SW 1271 (cell line): ENCODE results near the gene PAWR.
"Not testable (repeated sequence)": the region's sequence is repeated elsewhere in the genome, so short reads cannot be mapped to it uniquely, and the experiment has no call there.

Source experiments
- DNase-seq, 2 experiments: peaks; one replicate each; lab custom pipeline; 2025; lab: John Stamatoyannopoulos, UW

The PAWR gene

DNA sequence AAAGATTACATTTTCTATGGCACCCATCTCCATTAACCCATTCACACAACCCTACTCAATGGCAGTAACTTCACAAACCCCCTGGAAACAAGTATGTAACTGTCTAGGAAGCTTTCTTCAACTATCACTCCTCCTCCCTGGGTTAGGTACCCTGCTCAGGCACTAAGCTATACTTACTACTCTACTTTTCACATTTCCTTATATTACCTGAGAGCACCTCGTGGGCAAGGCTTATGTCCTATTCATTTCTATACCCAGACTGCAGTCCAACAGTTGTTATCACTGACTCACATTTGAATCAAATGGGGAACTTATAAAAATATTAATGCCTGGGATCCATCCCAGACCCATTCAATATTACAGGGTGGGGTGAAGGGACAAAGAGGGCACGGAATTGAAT, 4.6 kb downstream of the PAWR start:
- peak in 1 of 2 experiments; percentile 14 for DNase-seq

DNA sequence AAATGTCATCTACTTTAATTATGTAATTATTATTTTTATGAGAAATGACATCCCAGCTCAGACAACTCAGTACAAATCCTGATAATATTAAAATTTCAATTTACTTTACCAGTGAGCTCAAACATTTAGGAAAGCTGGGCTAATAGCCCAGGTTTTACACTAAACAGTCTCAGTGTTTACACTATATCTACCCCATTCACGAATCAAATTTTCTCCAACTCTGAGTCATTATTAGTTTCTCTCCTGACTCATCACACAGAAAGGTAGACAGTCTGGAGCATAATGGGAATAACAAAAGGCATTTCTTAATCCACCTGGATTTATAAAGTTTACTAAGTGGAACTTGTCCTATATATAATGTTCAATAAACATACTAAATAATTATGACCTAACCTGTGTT, 5.7 kb downstream of the PAWR start:
- peak in 1 of 2 experiments; percentile 31 for DNase-seq

DNA sequence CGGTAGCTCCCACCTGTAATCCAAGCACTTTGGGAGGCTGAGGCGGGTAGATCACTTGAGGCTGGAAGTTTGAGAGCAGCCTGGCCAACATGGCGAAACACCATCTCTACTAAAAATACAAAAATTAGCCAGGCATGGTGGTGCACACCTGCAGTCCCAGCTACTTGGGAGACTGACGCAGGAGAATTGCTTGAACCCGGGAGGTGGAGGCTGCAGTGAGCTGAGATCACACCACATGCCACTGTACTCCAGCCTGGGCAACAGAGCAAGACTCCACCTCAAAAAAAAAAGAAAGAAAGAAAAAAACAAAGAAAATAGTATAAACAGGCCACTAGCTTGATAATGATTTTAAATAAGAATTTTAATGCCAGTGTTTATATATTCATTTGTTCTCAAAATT, 6.4 kb downstream of the PAWR start:
- DNase-seq = not testable (repeated sequence)

DNA sequence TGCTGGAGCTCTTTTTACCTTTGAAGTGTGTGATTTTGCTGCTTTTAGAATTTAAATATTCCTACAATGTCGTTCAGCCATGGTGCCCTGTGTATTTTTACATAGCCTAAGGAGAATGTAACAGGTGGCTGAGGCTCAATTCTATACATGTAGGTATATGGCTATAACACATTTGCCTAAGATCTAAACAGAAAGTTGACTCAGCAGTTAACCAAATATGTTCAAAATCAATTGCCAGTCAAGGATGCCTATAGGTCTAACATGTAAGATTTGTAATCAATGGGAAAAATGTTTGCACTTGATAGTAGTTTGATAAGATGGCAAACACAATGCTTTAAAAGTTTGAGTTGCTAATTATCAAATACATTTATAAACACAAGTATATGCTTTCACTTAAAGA, 8.2 kb downstream of the PAWR start:
- DNase-seq = no peak

DNA sequence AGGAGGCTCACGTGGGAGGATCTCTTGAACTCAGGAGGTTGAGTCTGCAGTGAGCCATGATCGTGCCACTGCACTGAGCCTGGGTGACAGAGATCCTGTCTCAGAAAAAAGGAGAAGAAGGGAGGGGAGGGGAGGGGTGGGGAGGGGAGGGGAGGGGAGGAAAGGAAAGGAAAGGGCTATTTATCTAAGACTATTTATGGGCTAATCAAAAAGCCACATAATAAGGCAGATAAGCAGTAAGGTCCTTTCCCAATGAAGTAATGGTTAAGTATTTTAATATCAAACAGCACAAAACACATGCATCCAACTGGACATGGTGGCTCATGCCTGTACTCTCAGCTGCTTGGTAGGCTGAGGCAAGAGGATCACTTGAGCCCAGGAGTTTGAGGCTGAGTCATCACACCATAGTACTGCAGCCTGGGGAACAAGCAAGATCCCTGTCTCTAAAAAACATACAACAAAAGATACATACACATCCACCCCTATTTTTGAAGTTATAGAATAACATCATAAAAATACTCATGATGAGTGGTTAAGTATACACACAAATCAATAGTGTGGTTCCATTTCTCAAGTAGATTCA, 9.7 kb downstream of the PAWR start:
- DNase-seq = peak in 1 of 2 experiments; percentile 9

DNA sequence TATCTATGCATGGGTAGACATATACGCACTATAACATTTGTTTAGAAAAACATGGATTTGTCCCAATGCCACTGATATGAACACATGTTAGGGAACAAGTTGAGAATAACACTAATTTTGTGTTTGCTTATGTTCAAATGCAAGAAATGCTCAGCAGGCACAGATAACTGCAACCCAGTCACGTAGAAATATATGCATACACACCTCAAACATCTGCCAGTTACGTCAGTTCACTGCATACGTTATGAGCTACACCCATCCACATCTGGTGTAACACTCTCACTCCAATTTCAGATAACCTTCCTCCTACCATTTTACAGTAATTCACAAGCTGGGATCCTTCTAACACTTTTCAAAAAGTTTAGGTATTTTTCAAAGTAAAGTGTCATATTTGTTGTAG, 10.7 kb downstream of the PAWR start:
- no peak for DNase-seq

DNA sequence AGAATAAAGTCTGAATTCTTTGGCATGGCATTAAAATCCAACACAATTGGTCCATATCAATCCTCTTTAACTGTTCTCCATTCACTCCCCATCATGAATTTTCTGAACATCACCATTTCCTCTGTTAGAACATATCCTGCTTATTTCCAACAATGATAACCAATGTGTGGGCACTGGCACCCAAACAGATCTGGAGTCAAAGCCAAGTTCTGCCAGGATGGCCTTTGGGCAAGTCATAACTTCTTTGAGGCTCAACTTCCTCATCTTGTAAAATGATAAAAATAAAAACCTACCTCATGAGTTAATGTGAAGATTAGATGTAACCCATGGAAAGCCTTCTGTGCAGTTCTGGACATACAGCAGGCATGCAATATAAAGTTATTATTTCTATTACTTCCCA, 12.5 kb downstream of the PAWR start:
- DNase-seq = no peak

DNA sequence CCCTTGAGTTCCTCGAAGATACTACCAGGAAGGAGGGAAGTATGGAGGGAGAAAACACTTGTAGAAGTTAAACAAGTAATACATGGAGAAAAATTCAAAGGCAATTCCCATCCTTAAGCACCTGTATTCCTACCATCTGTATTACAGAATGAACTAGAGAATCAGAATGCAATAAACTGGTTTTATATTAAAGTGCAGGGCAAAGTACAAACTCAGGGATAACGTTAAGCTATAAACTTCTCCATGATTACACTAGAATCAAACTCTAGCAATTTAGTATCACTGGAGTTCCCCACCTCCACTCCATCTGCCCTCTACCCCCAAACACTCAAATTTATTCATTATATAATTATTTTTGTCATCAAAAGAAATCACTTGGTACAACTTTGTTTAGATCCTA, 13.1 kb downstream of the PAWR start:
- DNase-seq = no peak

DNA sequence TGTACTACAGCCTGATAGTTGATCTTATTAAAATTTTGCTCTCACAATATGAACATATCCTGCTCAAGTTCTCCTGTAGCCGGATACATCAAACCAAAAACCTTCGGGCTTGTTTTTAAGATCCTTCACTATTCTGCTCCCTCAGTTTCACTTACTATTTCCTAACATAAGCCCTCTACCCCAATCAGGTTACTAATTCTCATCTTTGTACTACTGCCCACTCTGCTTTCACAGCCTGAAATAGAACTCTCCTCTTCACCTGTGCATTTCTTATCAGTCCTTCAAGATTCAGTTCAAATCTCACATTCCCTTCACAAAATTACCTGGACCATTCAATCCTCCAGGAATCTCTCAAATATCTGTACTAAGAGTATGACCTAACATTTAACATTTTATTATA, 14.2 kb downstream of the PAWR start:
- no peak for DNase-seq

DNA sequence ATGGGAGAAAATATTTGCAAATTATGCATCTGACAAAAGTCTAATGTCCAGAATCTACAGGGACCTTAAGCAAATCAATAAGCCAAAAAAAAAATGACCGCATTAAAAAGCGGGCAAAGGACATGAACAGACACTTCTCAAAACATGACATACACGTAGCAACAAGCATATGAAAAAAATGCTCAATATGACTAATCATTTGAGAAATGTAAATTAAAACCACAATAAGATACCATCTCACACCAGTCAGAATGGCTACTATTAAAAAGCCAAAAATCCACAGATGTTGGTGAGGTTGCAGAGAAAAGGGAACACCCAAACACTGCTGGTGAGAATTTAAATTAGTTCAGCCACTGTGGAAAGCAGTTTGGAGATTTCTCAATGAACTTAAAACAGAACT, 16.1 kb downstream of the PAWR start:
- peak; percentile 21 to 50 for DNase-seq

DNA sequence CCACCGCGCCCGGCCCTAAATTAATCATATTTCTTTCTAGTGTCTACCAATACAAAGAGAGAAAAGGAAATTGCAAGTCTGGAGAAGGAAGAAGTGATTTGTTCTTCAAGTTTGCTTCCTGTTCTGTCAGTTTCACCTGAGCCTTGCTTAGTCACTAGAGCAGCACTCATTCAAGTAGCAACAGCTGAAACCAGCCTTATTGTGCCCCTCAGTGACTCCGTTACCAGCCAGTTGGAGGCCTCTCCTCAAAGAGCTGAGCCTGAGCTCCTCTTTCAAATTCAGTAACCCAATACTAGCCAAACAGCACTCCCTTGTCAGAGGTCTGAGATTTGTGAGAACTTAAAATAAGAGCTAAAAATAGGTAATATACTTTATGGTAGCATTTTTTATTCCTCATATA, 17.4 kb downstream of the PAWR start:
- DNase-seq = no peak

DNA sequence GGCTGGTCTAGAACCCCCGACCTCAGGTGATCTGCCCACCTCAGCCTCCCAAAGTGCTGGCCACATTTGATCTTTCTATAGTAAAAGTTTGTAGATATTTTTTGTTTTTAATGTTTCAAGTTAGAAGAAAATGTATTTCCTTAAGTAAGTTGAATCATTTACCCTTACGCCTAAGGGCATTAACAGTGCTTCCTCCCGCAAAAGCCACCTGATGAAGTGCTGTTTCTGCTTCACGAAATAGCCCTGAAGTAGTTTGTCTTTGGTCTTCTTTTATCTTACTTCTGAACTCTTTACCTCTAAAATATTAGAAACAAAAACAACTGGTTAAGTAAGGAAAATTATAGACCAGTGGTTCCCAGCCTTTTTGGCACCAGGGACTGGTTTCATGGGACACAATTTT, 22.7 kb downstream of the PAWR start:
- DNase-seq = no peak

DNA sequence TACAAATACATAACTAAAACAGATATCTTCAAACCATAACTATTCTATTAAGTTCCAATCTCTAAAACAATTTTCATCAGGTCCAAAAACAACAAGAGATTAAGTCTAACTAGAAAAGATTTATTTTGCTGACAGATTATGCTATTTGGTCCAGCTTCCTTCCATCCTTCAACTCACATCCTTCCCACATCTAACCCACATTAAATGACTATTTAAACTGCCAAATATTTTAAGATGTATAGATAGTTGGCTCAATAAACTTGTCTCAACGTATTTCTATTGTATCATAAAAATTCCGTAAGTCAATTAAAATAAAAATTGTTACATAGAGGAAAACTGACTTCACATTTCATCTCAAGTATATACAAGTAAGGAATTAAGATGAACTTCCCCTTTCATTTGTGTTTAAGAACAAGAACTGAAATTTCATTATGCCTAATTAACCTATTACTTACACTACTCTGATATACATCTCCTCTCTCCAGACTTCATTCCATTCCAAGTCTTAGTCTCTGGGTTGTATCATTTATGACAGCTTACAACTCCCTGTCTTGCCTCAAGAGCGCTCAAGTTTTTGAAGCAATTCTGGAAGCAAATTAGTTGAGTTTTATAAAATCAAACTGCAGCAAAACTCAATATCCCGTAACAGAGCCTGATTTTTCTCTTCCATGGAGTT, 25.4 kb downstream of the PAWR start:
- DNase-seq = no peak

DNA sequence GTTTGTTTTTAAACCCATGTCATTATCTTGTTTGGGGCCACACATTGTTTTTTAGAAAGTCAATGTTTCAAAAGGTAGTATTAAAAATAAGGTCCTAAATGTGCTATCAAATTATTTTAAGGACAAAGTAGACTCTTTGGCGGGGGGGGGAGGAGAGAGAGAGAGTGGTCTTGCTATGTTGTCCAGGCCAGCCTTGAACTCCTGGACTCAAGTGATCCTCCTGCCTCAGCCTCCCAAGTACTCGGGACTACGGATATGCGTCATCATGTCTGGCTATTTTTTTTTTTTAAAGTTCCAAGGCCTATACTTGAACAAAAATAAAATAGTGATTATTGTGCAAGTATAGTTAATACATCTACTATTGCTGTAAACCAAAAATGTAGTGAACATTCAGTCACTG, 26.2 kb downstream of the PAWR start:
- DNase-seq = no peak

DNA sequence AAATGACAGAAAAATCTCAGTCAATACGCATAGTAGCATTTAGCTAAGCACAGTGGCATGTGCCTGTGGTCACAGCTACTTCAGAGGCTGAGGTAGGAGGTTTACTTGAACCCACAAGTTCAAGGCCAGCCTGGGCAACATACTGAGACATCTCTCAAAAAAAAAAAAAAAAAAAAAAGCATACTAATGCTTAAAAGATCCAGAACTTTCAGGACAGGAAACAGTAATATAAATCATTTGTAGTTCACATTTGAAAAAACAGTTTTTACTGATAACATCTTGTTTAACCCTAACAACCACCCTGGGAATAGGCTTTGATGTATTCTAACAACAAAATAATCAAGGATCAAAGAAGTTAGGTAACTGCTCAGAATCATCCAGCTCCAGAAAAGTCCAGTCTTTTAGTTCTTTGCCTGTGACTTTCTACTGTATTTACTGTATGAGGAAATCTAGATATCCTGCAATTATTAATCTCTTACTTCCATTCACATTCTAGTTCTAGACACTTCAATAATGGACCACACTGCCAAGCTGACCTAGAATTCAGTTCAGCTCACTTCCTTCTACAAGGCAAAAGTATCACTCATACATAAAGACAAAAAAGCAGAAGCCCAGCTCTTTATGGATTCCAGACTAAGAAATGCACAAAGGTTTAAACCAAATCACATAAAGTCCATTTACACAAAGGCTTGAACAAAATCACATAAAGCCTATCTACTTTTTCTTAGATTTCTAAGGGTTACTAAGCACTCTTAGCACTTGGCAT, 28.5 kb downstream of the PAWR start:
- no peak for DNase-seq

DNA sequence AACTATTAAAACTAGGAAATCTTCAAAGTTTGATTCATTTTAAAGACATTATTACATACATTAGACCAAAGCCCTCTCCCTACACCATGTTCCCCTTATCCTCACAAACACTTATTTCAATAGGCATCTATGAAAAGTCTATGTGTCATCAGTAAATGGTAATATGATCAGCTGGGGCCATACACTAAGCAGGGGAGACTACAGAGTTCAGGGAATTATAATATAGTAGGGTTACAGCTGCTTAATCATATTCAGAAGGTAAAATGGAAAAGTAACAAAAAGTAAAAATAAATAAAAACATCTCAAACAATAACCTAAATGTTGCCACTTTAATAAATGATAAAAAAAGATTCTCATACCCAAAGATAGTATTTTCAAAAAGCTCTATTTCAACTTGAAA, 29.1 kb downstream of the PAWR start:
- DNase-seq = peak in 1 of 2 experiments; percentile 15

DNA sequence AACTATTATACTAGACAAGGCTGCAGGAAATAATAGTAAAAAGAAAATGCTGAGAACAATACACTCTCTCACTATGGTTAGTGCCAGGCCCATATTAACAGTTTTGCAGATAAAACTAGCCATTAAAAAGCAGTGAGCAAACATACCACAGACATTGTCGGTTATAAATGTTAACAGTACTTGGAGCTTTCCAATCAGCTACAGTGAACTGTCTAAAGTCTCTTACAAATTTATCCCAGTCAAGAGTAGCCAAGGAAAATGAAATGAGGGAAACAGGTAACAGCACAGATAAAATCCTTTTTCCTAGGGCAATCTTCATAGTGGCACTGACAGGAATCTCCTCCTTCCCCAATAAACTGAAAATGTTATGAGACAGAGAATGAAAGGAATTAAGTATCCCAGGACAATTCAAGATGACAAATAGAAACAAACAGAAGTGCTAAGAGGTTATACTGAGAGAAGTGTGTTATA, 30.8 kb downstream of the PAWR start:
- DNase-seq = peak in 1 of 2 experiments; percentile 26

DNA sequence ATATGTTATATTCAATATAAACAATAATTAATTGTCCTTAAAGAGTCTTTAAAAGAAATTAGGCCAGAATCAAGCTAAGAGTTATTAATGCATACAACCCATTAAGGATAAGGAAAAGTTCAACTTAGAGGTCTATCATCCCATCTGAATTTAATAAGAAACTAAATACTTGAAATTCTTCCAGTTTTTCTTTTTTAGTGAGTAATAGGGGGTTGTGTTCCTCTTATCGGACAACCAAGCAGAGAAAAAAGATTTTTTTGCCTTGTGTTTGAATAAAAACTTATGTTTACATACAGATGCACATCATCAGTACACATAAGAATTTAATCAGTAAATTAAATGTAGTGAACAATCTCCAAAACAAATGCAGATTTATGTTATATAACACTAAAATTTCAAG, 32.5 kb downstream of the PAWR start:
- no peak for DNase-seq

DNA sequence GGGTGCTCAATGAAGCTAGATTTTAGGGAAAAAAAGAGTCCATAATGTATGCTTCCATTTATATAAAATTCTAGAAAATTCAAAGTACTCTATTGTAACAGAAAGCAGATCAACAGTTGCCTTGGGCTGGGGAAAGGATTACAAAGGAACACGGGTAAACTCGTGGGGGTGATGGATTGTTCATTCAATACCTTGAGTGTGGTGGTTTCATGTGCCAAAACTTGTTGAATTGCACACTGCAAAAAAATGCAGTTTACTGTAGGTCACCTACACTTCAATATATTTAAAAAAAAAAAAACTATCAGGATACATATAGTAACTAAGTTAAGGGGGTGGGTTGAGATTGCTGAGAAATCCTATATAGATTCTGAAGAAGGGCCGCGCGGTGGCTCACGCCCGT, 33.6 kb downstream of the PAWR start:
- no peak for DNase-seq

DNA sequence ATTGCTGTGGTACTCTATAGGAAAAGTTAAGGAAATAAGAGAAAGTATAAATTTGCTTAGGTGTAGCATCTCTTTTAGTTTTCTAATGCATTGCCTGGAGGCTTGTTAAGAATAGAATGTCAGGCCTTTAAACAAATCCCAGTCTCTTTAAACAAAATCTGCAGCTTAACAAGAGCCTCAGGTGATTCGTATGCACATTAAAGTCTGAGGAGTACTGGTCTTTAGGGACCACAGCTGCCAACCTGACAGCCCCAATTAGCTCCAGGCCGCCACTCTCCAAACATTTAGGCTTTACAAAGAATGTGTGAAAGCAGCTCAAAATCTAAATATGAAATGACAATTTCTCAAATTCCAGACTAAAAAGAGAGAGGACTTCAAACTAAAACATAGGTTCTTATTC, 35.7 kb downstream of the PAWR start:
- DNase-seq = no peak

DNA sequence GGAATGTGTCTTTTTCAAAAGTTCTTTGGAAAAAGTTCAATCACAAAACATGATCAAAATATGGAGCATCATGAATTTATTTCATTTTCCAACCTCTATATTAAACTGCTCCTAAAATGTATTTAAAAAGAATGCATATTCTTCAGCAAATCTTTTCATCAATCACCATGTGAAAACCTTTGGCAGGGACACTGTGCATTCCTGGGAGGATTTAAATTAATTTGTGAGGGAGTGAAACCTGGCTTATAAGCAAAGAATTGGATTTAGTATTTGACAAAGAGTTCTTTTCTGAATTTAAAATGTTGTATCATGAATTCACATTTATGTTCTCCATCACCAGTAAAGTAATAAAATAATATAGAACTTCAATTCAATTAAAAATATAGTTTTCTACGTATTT, 38.2 kb downstream of the PAWR start:
- DNase-seq = no peak

DNA sequence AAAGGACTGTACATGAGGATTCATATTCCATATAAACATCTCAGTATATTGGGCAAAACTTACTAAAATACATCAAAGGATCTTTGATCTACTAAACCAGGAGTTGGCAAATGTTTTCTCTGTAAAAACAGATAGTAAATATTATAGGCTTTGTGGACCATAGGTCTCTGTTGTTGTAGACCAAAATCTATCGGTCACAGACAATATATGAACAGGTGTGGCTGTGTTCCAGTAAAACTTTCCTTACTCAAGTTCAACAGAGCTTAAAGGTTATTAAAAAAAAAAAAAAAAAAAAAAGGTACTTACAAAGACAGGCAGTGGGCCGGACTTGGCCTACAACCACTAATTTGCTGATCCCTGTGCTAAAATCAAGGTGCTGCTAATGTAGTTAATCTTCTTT, 40.3 kb downstream of the PAWR start:
- no peak for DNase-seq

DNA sequence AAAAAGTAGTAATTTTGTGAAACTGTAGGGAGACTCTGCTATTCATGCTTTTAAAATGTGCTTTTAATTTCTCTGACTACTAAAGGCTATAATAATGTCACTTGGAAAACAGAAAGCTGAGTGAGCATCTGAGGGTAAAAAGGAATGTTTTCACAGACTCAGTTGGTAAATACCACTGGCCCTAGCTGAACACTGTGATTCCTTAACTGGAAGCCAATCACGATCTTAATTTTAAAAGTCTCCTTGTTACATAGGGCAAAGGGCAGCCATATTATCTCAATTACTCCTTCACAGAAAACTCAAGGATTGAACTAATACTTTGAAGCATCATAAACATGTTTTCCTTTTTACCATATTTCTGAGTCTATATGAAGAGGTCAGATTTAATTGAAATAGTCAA, 41.9 kb downstream of the PAWR start:
- DNase-seq = no peak
